B cell (primary cell): ENCODE results near the gene SETBP1.

ENCODE experiments used
- CTCF ChIP-seq: fragments of 200-600 bp; IDR thresholded peaks from one replicate; pipeline ENCODE4 v1.8.0; 2022; ENCODE audit warnings: antibody characterized with exemption, mild to moderate bottlenecking
- EZH2 ChIP-seq: IDR thresholded peaks from 2 replicates; pipeline ENCODE4 v1.6.1; 2012; ENCODE audit warnings: borderline replicate concordance, low read depth, mild to moderate bottlenecking, moderate library complexity, low read length; ENCODE audit not compliant: insufficient read depth, poor library complexity, severe bottlenecking

- TF ChIP-seq CTCF (no peak), EZH2 (no peak)
Measured at GRCh38 chr18:45066886-45067285, 386.2 kb downstream of the SETBP1 start.
